Body of pancreas (tissue), 4 donors: Measurements from ENCODE around the gene CD274. TPM values are rescaled to one million over a fixed set of nuclear protein-coding genes. Genes with fewer than 3 reads are reported as not detected.

ENCODE experiments used
- ATAC-seq: fragments of 150-250 bp; one replicate; pipeline ENCODE4 v1.9.1; 2016
- DNase-seq, 4 donors: peaks; one replicate each; pipeline ENCODE4 v3.0.0-alpha.2; 2019
- H3K27ac ChIP-seq, 4 donors: fragments of 200-600 bp; sonication (generic); 1 replicate in 3 of 4; 2 replicates in 1 of 4; pipeline versions ENCODE4 v1.5.1 to v1.6.1; 2016 to 2019; ENCODE audit warnings: mild to moderate bottlenecking in 1 of 4, mixed read lengths in 1 of 4, moderate library complexity in 1 of 4
- H3K27me3 ChIP-seq, 2 donors: fragments of 200-600 bp; sonication (generic); one replicate each; pipeline ENCODE4 v1.6.0; 2016; ENCODE audit warnings: mild to moderate bottlenecking in 1 of 2
- H3K36me3 ChIP-seq, 2 donors: fragments of 200-600 bp; sonication (generic); replicated peaks in 1 of 2; 2 replicates each; pipeline ENCODE4 v1.5.1; 2016; ENCODE audit warnings: low read depth in 2 of 2; ENCODE audit not compliant: insufficient read depth in 1 of 2
- H3K4me1 ChIP-seq: fragments of 200-600 bp; sonication (generic); one replicate; pipeline ENCODE4 v1.6.0; 2016
- H3K4me3 ChIP-seq, 2 donors: fragments of 200-600 bp; sonication (generic); 1 replicate in 1 of 2; 2 replicates in 1 of 2; pipeline ENCODE4 v1.5.1; 2016 to 2019
- H3K9me3 ChIP-seq, 3 donors: fragments of 200-600 bp; sonication (generic); 1 replicate in 2 of 3; 2 replicates in 1 of 3; pipeline ENCODE4 v1.5.1; 2016
- POLR2A ChIP-seq, 3 donors: fragments of 450-650 bp; IDR thresholded peaks; one replicate each; pipeline ENCODE4 v1.6.1; 2016; ENCODE audit warnings: antibody characterized with exemption in 3 of 3, mild to moderate bottlenecking in 2 of 3
- WGBS, 2 donors: methylation state at CpG; one replicate each; pipeline ENCODE4 v1.1.5; 2017; 5-methylcytosine and 5-hydroxymethylcytosine counted together
- intact Hi-C: fragments of 100-400 bp; cut with DNase I; formaldehyde crosslinking; loops from one replicate; pipeline ENCODE4 v1.15.1; 2023
- total RNA-seq, 2 donors: library from RNA; depleted of rRNA; stranded (reverse); fragments of >200 nt; gene quantifications; one replicate each; pipeline ENCODE4 v1.1.0, GENCODE V29; 2016
- TF ChIP-seq, protein P1 (sequence below), 7 experiments: fragments of 450-650 bp in 4 of 7; fragments of 200-600 bp in 3 of 7; sonication (generic) in 3 of 7; IDR thresholded peaks; one replicate each; pipeline ENCODE4 v1.5.1; 2016 to 2019; ENCODE audit warnings: antibody characterized with exemption in 7 of 7

The CD274 gene
- total RNA-seq, 2 donors from 2014 or later: 1.6 to 3.6 TPM

- Histone ChIP-seq H3K27ac (no peak overlapping the region), H3K9me3 (no peaks in the 10 kb centered on the region), H3K4me1 (no peaks in the 10 kb centered on the region), H3K36me3 (no peaks in the 10 kb centered on the region), H3K27me3 (no peaks in the 10 kb centered on the region), H3K4me3 (no peak overlapping the region)
- intact Hi-C loops: no loop called here
- no peak for DNase-seq
- peak; percentile 21 for ATAC-seq
- TF ChIP-seq, protein P1, sequence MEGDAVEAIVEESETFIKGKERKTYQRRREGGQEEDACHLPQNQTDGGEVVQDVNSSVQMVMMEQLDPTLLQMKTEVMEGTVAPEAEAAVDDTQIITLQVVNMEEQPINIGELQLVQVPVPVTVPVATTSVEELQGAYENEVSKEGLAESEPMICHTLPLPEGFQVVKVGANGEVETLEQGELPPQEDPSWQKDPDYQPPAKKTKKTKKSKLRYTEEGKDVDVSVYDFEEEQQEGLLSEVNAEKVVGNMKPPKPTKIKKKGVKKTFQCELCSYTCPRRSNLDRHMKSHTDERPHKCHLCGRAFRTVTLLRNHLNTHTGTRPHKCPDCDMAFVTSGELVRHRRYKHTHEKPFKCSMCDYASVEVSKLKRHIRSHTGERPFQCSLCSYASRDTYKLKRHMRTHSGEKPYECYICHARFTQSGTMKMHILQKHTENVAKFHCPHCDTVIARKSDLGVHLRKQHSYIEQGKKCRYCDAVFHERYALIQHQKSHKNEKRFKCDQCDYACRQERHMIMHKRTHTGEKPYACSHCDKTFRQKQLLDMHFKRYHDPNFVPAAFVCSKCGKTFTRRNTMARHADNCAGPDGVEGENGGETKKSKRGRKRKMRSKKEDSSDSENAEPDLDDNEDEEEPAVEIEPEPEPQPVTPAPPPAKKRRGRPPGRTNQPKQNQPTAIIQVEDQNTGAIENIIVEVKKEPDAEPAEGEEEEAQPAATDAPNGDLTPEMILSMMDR (IDR thresholded peaks at IDR 0.05): no peak
- no peak for TF ChIP-seq POLR2A (IDR thresholded peaks at IDR 0.05)
- WGBS, 2 donors: 57 to 66% methylated on average over 2 of the region's 2 CpGs
Measured at GRCh38 chr9:5509573-5509972, 59.2 kb downstream of the CD274 start.

GRCh38 chr9:5510360-5510931, 60.1 kb downstream of the CD274 start, which contains the start of gene PDCD1LG2:
Gene PDCD1LG2 (plus strand): TSS chr9:5510531. CDS start chr9:5522547, 12,016 bp downstream.
- ATAC-seq (no peak), DNase-seq (no peak)
- Histone ChIP-seq H3K4me3 (no peak within 1 kb of the TSS), H3K27me3 (no peaks in the 10 kb centered on the region), H3K36me3 (no peaks in the 10 kb centered on the region), H3K27ac (peak within 1 kb of the TSS in 2 of 4 donors; percentile 4 to 51), H3K4me1 (no peaks in the 10 kb centered on the region), H3K9me3 (no peaks in the 10 kb centered on the region)
- no peak for TF ChIP-seq POLR2A (IDR thresholded peaks at IDR 0.05)
- TF ChIP-seq, protein P1 (IDR thresholded peaks at IDR 0.05): no peak
- WGBS, 2 donors: 37 to 54% methylated on average over 4 of the region's 4 CpGs
- intact Hi-C loops: no loop called here

DNA sequence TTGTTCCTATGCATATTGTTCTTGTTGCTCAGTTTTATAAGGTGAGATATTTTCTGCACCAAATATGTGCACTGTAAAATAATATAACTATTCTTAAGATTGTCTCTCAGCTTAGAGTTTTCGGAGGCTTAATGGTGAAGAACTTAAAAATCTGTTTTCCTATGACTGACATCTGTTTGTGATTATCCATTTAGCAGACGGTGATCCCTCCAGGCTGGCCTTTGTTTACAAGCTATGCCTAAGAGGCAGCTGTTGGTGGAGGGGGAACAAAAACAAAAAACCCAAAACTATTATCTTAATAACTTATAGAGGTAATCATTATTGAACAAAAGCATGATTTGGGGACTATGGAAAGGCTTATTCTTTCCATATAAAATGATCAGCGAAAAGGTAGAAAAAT, 60.6 kb downstream of the CD274 start:
- no peaks in the 10 kb centered on the region for H3K9me3 ChIP-seq
- no peaks in the 10 kb centered on the region for H3K36me3 ChIP-seq
- intact Hi-C loops: no loop called here
- H3K27ac ChIP-seq: no peak overlapping the region
- ATAC-seq (no peak), DNase-seq (no peak)
- H3K4me3 ChIP-seq: no peak overlapping the region
- WGBS, 2 donors: 64 to 65% methylated on average over 3 of the region's 3 CpGs
- no peaks in the 10 kb centered on the region for H3K4me1 ChIP-seq
- H3K27me3 ChIP-seq: no peaks in the 10 kb centered on the region
- TF ChIP-seq, protein P1 (IDR thresholded peaks at IDR 0.05): no peak
- TF ChIP-seq POLR2A (IDR thresholded peaks at IDR 0.05): no peak

GRCh38 chr9:5511476-5511875, 61.1 kb downstream of the CD274 start:
- WGBS, 2 donors: 53 to 67% methylated on average over 1 of the region's 1 CpG

More at GRCh38 chr9:5511476-5511875, 61.1 kb downstream of the CD274 start:
- no peaks in the 10 kb centered on the region for H3K36me3 ChIP-seq
- TF ChIP-seq POLR2A (IDR thresholded peaks at IDR 0.05): no peak
- TF ChIP-seq, protein P1 (IDR thresholded peaks at IDR 0.05): no peak
- H3K27ac ChIP-seq: no peak overlapping the region
- no peaks in the 10 kb centered on the region for H3K9me3 ChIP-seq
- no peaks in the 10 kb centered on the region for H3K4me1 ChIP-seq
- no peaks in the 10 kb centered on the region for H3K27me3 ChIP-seq
- intact Hi-C loops: no loop called here
- no peak overlapping the region for H3K4me3 ChIP-seq
- ATAC-seq (no peak), DNase-seq (no peak)
